OCI-LY7 (cell line): ENCODE data around the gene CPNE9. TPM values are rescaled to one million over a fixed set of nuclear protein-coding genes. Genes with fewer than 3 reads are reported as not detected.

Experiments
- BruUV-seq: library from RNA; stranded (reverse); fragments of 400-500 nt; replicated peaks from 2 replicates; lab custom pipeline; 2021; lab: Mats Ljungman, UMichigan
- CTCF ChIA-PET: fragments of 300-600 bp; sonication (Branson Sonifier 250); formaldehyde crosslinking; loops from one replicate; lab custom pipeline; 2022; ENCODE audit warnings: antibody characterized with exemption; ENCODE audit not compliant: unreplicated experiment; lab: Charles Lee
- POLR2A ChIA-PET: fragments of 300-600 bp; sonication (Branson Sonifier 250); formaldehyde crosslinking; loops from one replicate; lab custom pipeline; 2022; ENCODE audit warnings: antibody characterized with exemption; lab: Charles Lee
- DNase-seq: peaks from one replicate; pipeline ENCODE4 v3.0.0-alpha.2; 2015; ENCODE audit warnings: low spot score
- H2AFZ ChIP-seq: fragments of 200-600 bp; sonication (generic), shearing (Covaris generic); 2 replicates; pipeline ENCODE4 v1.6.1; 2014; ENCODE audit warnings: mild to moderate bottlenecking, antibody characterized with exemption, low read length, moderate library complexity
- H3K27ac ChIP-seq: fragments of 200-600 bp; sonication (generic); 2 replicates; pipeline ENCODE4 v1.5.1; 2014; ENCODE audit warnings: mixed run types, low read depth, mild to moderate bottlenecking, moderate library complexity, low read length, inconsistent platforms; ENCODE audit not compliant: poor library complexity, severe bottlenecking
- H3K36me3 ChIP-seq: fragments of 200-600 bp; sonication (generic); 2 replicates; pipeline ENCODE4 v1.6.1; 2014; ENCODE audit warnings: mild to moderate bottlenecking, antibody characterized with exemption, low read length, moderate library complexity, mixed read lengths; ENCODE audit not compliant: insufficient read depth
- H3K4me1 ChIP-seq: fragments of 200-600 bp; sonication (generic); 2 replicates; pipeline ENCODE4 v1.5.1; 2014; ENCODE audit warnings: mild to moderate bottlenecking, low read length; ENCODE audit not compliant: insufficient read depth, poor library complexity, severe bottlenecking
- H3K4me2 ChIP-seq: fragments of 200-600 bp; sonication (generic); 2 replicates; pipeline ENCODE4 v1.6.1; 2014; ENCODE audit warnings: mild to moderate bottlenecking, low read length
- H3K4me3 ChIP-seq: fragments of 200-600 bp; sonication (generic); 2 replicates; pipeline ENCODE4 v1.5.1; 2014; ENCODE audit warnings: mild to moderate bottlenecking, low read depth, low read length; ENCODE audit not compliant: poor library complexity, severe bottlenecking
- H3K79me2 ChIP-seq: fragments of 200-600 bp; sonication (generic); 2 replicates; pipeline ENCODE4 v1.6.1; 2016; ENCODE audit warnings: low read depth, mild to moderate bottlenecking, low read length, moderate library complexity, mixed read lengths; ENCODE audit not compliant: insufficient read depth
- H3K9me2 ChIP-seq: fragments of 200-600 bp; sonication (generic); 2 replicates; pipeline ENCODE4 v1.6.1; 2016; ENCODE audit warnings: mild to moderate bottlenecking, low read length, mixed read lengths; ENCODE audit not compliant: insufficient read depth
- H3K9me3 ChIP-seq: fragments of 200-600 bp; sonication (generic); 2 replicates; pipeline ENCODE4 v1.6.1; 2014; ENCODE audit warnings: mild to moderate bottlenecking, mixed run types, low read length, mixed read lengths
- H4K20me1 ChIP-seq: fragments of 200-600 bp; sonication (generic); 2 replicates; pipeline ENCODE4 v1.6.1; 2014; ENCODE audit warnings: mild to moderate bottlenecking, antibody characterized with exemption, low read length, moderate library complexity, mixed read lengths; ENCODE audit not compliant: insufficient read depth
- EZH2phosphoT487 ChIP-seq: fragments of 200-600 bp; sonication (generic); IDR thresholded peaks from 2 replicates; pipeline ENCODE4 v1.6.1; 2018; ENCODE audit warnings: low read depth, borderline replicate concordance, mild to moderate bottlenecking, mixed run types, antibody characterized with exemption, low read length, moderate library complexity, mixed read lengths
- intact Hi-C: fragments of 100-400 bp; cut with micrococcal nuclease; formaldehyde crosslinking; loops from one replicate; pipeline ENCODE4 v1.10.0; 2022; ENCODE audit not compliant: unreplicated experiment
- total RNA-seq, 2 experiments: library from RNA; depleted of rRNA in 1 of 2; stranded (reverse); fragments of >200 nt in 1 of 2; shearing (Covaris generic) in 1 of 2; gene quantifications; 2 replicates each; pipeline ENCODE4 v1.2.3, GENCODE V29; 2014 to 2022
- TF ChIP-seq, protein P1 (sequence below): fragments of 200-600 bp; sonication (generic); conservative IDR thresholded peaks from 2 replicates; pipeline ENCODE4 v1.5.1; 2014; ENCODE audit warnings: mild to moderate bottlenecking, antibody characterized with exemption, low read length, moderate library complexity, mixed read lengths

The CPNE9 gene
- total RNA-seq, 2 experiments from 2014 or later = not detected

GRCh38 chr3:9712415-9712814 lies 8.8 kb downstream of the CPNE9 start:
- BruUV-seq = no TSS peak
- Histone ChIP-seq H2AFZ (no peak overlapping the region), H3K4me1 (no peaks in the 10 kb centered on the region), H3K4me2 (no peak overlapping the region), H3K27ac (no peak overlapping the region), H3K79me2 (no peaks in the 10 kb centered on the region), H3K36me3 (no peaks in the 10 kb centered on the region), H3K9me3 (no peaks in the 10 kb centered on the region), H4K20me1 (no peaks in the 10 kb centered on the region), H3K4me3 (no peak overlapping the region), H3K9me2 (no peaks in the 10 kb centered on the region)
- TF ChIP-seq, protein P1, sequence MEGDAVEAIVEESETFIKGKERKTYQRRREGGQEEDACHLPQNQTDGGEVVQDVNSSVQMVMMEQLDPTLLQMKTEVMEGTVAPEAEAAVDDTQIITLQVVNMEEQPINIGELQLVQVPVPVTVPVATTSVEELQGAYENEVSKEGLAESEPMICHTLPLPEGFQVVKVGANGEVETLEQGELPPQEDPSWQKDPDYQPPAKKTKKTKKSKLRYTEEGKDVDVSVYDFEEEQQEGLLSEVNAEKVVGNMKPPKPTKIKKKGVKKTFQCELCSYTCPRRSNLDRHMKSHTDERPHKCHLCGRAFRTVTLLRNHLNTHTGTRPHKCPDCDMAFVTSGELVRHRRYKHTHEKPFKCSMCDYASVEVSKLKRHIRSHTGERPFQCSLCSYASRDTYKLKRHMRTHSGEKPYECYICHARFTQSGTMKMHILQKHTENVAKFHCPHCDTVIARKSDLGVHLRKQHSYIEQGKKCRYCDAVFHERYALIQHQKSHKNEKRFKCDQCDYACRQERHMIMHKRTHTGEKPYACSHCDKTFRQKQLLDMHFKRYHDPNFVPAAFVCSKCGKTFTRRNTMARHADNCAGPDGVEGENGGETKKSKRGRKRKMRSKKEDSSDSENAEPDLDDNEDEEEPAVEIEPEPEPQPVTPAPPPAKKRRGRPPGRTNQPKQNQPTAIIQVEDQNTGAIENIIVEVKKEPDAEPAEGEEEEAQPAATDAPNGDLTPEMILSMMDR = no peak
- TF ChIP-seq EZH2phosphoT487 = no peak
- ChIA-PET CTCF (interaction anchor here (1.0 kb wide), 1 partner anchor 23 kb away, joined by 3 read pairs; no protein-coding TSS in a partner anchor), POLR2A (no interaction called here)
- intact Hi-C loops = no loop called here
- DNase-seq = no peak

- Histone ChIP-seq H3K79me2 (no peaks in the 10 kb centered on the region), H2AFZ (no peak overlapping the region), H3K4me2 (no peak overlapping the region), H3K36me3 (no peaks in the 10 kb centered on the region), H3K4me1 (no peaks in the 10 kb centered on the region), H3K9me2 (no peaks in the 10 kb centered on the region), H3K4me3 (no peak overlapping the region), H3K9me3 (no peaks in the 10 kb centered on the region), H4K20me1 (no peaks in the 10 kb centered on the region), H3K27ac (no peak overlapping the region)
- DNase-seq = no peak
- ChIA-PET POLR2A (no interaction called here), CTCF (interaction anchor here (1.0 kb wide), 1 partner anchor 23 kb away, joined by 3 read pairs; no protein-coding TSS in a partner anchor)
- no peak for TF ChIP-seq EZH2phosphoT487
- TF ChIP-seq, protein P1 = no peak
- no TSS peak for BruUV-seq
- intact Hi-C loops = no loop called here
Measured at GRCh38 chr3:9713142-9713541, 9.5 kb downstream of the CPNE9 start.

GRCh38 chr3:9715136-9715535 lies 11.5 kb downstream of the CPNE9 start:
- no TSS peak for BruUV-seq
- H3K9me2 ChIP-seq = no peaks in the 10 kb centered on the region

More at GRCh38 chr3:9715136-9715535, 11.5 kb downstream of the CPNE9 start:
- H3K4me3 ChIP-seq = no peak overlapping the region
- H3K4me1 ChIP-seq = no peaks in the 10 kb centered on the region
- no peaks in the 10 kb centered on the region for H3K9me3 ChIP-seq
- no peaks in the 10 kb centered on the region for H3K36me3 ChIP-seq
- DNase-seq = peak; percentile 15
- no peak overlapping the region for H3K4me2 ChIP-seq
- no peaks in the 10 kb centered on the region for H3K79me2 ChIP-seq
- no peak for TF ChIP-seq EZH2phosphoT487
- TF ChIP-seq, protein P1 = no peak
- H2AFZ ChIP-seq = no peak overlapping the region
- ChIA-PET POLR2A (no interaction called here), CTCF (no interaction called here)
- intact Hi-C loops = no loop called here
- H3K27ac ChIP-seq = no peak overlapping the region
- H4K20me1 ChIP-seq = no peaks in the 10 kb centered on the region
